Activated CD8-positive, alpha-beta memory T cell treated with anti-CD3 and anti-CD28 coated beads, Interleukin-2, amount 10 ng/mL, durations not matched to agents 7 days and 5 days (primary cell): ENCODE results near the gene USP7. TPM values are rescaled to one million over a fixed set of nuclear protein-coding genes. Genes with fewer than 3 reads are reported as not detected.

Experiments
- ATAC-seq: fragments of 150-1000 bp; cut with Tn5 transposase; one replicate; pipeline ENCODE4 v1.10.0; 2021; ENCODE audit warnings: moderate library complexity
- CTCF ChIA-PET: fragments of 350-600 bp; sonication (Branson Sonifier 250); formaldehyde crosslinking; loops from one replicate; lab custom pipeline; 2021; ENCODE audit warnings: antibody characterized with exemption; lab: Charles Lee
- DNase-seq: peaks from one replicate; pipeline ENCODE4 v3.0.0-alpha.2; 2020
- H3K27ac Mint-ChIP-seq: one replicate; pipeline ENCODE4 v1.8.0; 2021; ENCODE audit warnings: mild to moderate bottlenecking, mixed read lengths
- H3K27me3 Mint-ChIP-seq: one replicate; pipeline ENCODE4 v1.8.0; 2021; ENCODE audit warnings: mixed read lengths
- H3K36me3 Mint-ChIP-seq: one replicate; pipeline ENCODE4 v1.8.0; 2021; ENCODE audit warnings: mild to moderate bottlenecking, mixed read lengths
- H3K4me1 Mint-ChIP-seq: one replicate; pipeline ENCODE4 v1.8.0; 2021; ENCODE audit warnings: mixed read lengths
- H3K4me3 Mint-ChIP-seq: one replicate; pipeline ENCODE4 v1.8.0; 2021; ENCODE audit warnings: mild to moderate bottlenecking, moderate library complexity, mixed read lengths
- H3K9me3 Mint-ChIP-seq: one replicate; pipeline ENCODE4 v1.8.0; 2022; ENCODE audit warnings: low read depth, mixed read lengths
- total RNA-seq, 2 experiments: library from RNA; stranded (reverse); gene quantifications; one replicate each; pipeline ENCODE4 v1.2.3, GENCODE V29; 2021

Gene USP7
- total RNA-seq, 2 experiments from 2014 or later, result 159 to 179 TPM

- Mint-ChIP-seq H3K27ac (no peak overlapping the region), H3K36me3 (peaks cover 2% of the 10 kb centered on the region), H3K27me3 (peaks cover 13% of the 10 kb centered on the region), H3K4me1 (peaks cover 4% of the 10 kb centered on the region), H3K4me3 (no peak overlapping the region), H3K9me3 (no peaks in the 10 kb centered on the region)
- CTCF ChIA-PET, result interaction anchor here (0.8 to 2.4 kb wide), 3 partner anchors 8 to 41 kb away, joined by 3 to 10 read pairs (median 3); no protein-coding TSS in a partner anchor
- ATAC-seq (no peak), DNase-seq (no peak)
These were observed 3.6 kb upstream of the USP7 start for GRCh38 chr16:8967132-8967821.

- Mint-ChIP-seq H3K4me3 (no peak overlapping the region), H3K9me3 (no peaks in the 10 kb centered on the region), H3K36me3 (peaks cover 8% of the 10 kb centered on the region), H3K4me1 (peaks cover 9% of the 10 kb centered on the region), H3K27ac (no peak overlapping the region), H3K27me3 (peaks cover 13% of the 10 kb centered on the region)
- no peak for ATAC-seq
- CTCF ChIA-PET, result interaction anchor here (1.4 to 2.4 kb wide), 2 partner anchors 30 to 42 kb away, joined by 3 to 10 read pairs; no protein-coding TSS in a partner anchor
- no peak for DNase-seq
These were observed 3.1 kb upstream of the USP7 start for GRCh38 chr16:8966817-8967131.

DNA sequence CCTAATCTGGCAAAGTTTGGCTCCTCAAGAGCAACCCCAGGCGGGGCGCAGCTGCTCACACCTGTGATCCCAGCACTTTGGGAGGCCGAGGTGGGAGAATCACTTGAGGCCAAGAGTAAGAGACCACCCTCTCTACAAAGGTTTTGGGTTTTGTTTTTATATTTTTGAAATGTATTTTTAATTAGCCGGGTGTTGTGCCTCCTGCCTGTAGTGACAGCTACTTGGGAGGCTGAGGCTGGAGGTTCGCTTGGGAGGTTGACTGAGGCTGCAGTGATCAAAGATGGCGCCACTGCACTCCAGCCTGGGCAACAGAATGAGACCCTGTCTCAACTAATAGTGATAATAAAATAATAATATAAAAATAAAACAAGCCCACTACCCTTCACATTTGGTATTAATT, 756 bp upstream of the USP7 start:
- Mint-ChIP-seq H3K27ac (peak overlapping the region; percentile 52), H3K4me1 (peaks cover 31% of the 10 kb centered on the region), H3K27me3 (peaks cover 11% of the 10 kb centered on the region), H3K36me3 (peaks cover 11% of the 10 kb centered on the region), H3K4me3 (peak overlapping the region; percentile 69), H3K9me3 (no peaks in the 10 kb centered on the region)
- CTCF ChIA-PET, result interaction anchor here (1.2 kb wide), 2 partner anchors 16 to 44 kb away, joined by 3 read pairs; no protein-coding TSS in a partner anchor
- ATAC-seq, result no peak
- DNase-seq, result no peak

DNA sequence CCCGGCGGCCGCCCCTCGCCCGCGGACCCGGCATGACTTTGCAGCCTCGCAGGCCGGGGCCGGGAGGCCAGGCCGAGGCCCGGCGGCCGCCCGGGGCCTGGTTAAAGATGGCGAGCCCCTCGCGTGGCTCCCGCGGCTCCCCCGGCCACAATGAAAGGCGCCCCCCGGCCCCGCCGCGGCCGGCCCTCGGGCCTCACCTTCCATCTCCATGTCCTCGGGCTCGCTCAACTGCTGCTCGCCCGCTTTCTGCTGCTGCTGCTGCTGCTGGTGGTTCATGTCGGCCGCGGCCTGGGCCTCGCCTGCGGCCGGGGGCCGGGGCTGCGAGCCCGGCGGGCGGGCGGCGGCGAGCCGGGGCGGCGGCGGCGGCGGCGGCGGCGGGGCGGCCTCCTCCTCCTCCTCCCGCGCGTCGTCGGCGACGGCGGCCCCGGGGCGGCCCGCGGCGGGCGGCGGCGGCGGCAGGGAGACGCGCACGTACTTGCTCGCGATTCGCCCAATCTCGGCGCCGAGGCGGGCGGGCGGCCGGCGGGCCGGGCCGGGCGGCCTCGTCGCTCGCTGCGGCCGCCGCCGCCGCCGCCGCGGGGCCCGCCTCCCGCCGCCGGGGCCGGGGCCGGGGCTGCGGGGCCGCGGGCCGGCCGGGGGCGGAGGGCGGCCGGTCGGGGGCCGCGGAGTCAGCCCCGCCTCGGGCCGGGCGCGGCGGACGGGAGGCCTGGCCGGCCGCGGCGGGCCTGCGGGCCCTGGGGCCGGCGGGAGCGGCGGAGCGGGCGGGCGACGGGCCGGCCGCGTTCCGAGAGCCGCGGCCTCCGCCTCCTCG, 491 bp downstream of the USP7 start:
- no peak for DNase-seq
- ATAC-seq, result peak; percentile 9
- Mint-ChIP-seq H3K4me1 (peaks cover 44% of the 10 kb centered on the region), H3K9me3 (no peaks in the 10 kb centered on the region), H3K36me3 (peaks cover 11% of the 10 kb centered on the region), H3K27ac (no peak overlapping the region), H3K4me3 (peak overlapping the region; percentile 85), H3K27me3 (peaks cover 6% of the 10 kb centered on the region)
- CTCF ChIA-PET, result interaction anchor here (1.2 kb wide), 1 partner anchor 15 kb away, joined by 3 read pairs; no protein-coding TSS in a partner anchor

DNA sequence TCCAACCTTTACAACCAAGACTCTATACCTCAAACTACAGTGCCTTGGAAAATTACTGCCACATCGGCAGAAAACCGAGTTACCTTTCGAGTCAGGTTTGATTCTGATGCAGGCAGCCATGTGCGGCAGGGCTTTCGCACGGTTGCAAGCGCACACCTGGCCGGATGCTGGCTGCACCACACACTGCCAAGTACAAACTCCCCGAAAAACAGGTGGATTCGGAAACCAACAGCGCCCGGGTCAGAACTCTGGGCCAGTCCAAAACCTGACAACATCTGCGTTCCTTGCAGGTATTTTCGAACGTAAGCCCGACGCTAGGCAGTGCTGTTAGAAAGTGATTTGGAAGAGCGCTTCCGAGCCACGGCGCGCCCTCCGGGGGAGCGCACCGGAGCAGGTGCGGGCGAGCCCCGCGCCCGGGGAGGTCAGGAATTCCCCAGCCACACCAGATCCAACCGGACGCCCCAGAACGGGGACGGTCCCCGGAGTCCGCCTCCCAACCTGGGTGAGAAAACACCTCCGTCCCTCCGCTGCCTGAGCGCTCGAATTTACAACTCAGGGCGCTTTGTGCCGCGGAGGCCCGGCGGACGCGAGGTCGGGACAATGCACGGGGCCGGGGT, 1.2 kb downstream of the USP7 start:
- no peaks in the 10 kb centered on the region for H3K9me3 Mint-ChIP-seq
- H3K4me1 Mint-ChIP-seq, result peaks cover 50% of the 10 kb centered on the region
- H3K27me3 Mint-ChIP-seq, result peaks cover 6% of the 10 kb centered on the region
- ATAC-seq, result peak; percentile 2
- H3K36me3 Mint-ChIP-seq, result peaks cover 11% of the 10 kb centered on the region
- CTCF ChIA-PET, result interaction anchor here (1.0 kb wide), 1 partner anchor 116 kb away, joined by 3 read pairs; no protein-coding TSS in a partner anchor
- H3K4me3 Mint-ChIP-seq, result peak overlapping the region; percentile 85
- peak; percentile 68 for DNase-seq
- H3K27ac Mint-ChIP-seq, result peak overlapping the region; percentile 76

GRCh38 chr16:8961811-8962390, 1.8 kb downstream of the USP7 start:
- DNase-seq (no peak), ATAC-seq (no peak)

DNA sequence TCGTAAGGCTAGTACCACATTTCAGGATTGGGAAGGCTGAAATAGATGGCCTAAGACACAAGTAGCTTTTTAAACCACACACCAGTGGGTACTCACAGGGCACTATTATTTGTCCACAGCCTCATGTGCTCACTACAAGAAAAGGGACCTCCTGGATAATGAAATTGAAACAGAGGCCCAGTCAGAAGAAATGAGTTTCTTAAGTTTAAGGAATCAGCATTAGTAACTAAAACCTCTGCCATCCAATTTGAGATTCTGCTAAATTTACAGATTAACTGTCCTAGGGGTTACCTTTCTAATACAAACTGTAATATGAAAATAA, 3.0 kb downstream of the USP7 start:
- no peaks in the 10 kb centered on the region for H3K27me3 Mint-ChIP-seq
- H3K4me1 Mint-ChIP-seq, result peaks cover 67% of the 10 kb centered on the region
- ATAC-seq, result no peak
- peaks cover 11% of the 10 kb centered on the region for H3K36me3 Mint-ChIP-seq
- CTCF ChIA-PET, result interaction anchor here (0.9 to 3.5 kb wide), 6 partner anchors 11 to 120 kb away, joined by 3 to 10 read pairs (median 4); no protein-coding TSS in a partner anchor
- no peak for DNase-seq
- peak overlapping the region; percentile 85 for H3K4me3 Mint-ChIP-seq
- peak overlapping the region; percentile 92 for H3K27ac Mint-ChIP-seq
- no peaks in the 10 kb centered on the region for H3K9me3 Mint-ChIP-seq

More at GRCh38 chr16:8961811-8962390, 1.8 kb downstream of the USP7 start:
- peaks cover 11% of the 10 kb centered on the region for H3K36me3 Mint-ChIP-seq
- peaks cover 56% of the 10 kb centered on the region for H3K4me1 Mint-ChIP-seq
- H3K27ac Mint-ChIP-seq, result peak overlapping the region; percentile 76
- peak overlapping the region; percentile 85 for H3K4me3 Mint-ChIP-seq
- CTCF ChIA-PET, result interaction anchor here (1.0 to 1.4 kb wide), 2 partner anchors 12 to 117 kb away, joined by 3 read pairs; no protein-coding TSS in a partner anchor
- no peaks in the 10 kb centered on the region for H3K9me3 Mint-ChIP-seq
- H3K27me3 Mint-ChIP-seq, result peaks cover 2% of the 10 kb centered on the region

DNA sequence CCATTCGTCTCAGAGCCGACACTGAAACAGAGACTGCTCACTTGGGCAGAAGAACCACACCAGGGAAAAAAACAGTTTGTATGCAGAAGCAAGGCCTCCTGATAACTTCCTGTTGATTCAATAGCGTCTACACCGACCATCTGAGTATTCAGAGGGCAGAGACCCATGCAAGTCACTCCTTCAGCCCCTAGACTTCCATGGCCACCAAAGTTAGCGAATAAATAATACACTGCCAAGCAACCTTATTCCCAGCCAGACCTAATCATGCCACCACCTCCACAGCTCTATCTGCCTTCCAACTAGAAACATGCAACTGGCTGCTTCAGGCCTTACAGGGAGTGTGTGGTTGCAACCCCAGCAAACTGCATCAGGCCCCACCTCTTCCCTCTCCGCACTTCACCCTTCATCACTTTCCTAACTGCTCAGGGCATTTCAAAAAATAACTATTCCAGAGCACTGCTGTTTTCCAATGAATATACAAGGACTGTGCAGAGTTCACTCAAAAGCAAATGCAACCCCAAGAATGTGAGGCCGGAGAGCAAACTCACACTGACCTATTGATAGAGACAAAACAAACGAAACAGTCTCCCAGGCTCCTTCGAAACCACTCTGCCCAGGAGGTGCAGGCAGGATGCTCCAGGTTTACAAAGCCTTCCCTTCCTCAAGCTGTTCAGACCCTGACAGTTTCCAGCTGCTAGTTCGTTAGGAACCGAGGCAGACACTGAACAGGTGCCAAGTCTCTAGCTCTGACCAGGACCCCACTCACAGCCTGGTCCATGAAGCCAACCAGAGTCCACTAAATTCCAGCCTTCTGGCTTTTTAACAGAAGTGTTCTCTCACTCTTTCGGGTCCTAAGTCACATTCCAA, 3.6 kb downstream of the USP7 start:
- Mint-ChIP-seq H3K9me3 (no peaks in the 10 kb centered on the region), H3K27ac (peak overlapping the region; percentile 92), H3K27me3 (no peaks in the 10 kb centered on the region), H3K36me3 (peaks cover 11% of the 10 kb centered on the region), H3K4me1 (peaks cover 69% of the 10 kb centered on the region), H3K4me3 (peak overlapping the region; percentile 85)
- peak; percentile 59 for DNase-seq
- CTCF ChIA-PET, result interaction anchor here (0.9 to 3.5 kb wide), 8 partner anchors 11 to 120 kb away, joined by 3 to 10 read pairs (median 4); no protein-coding TSS in a partner anchor
- peak; percentile 21 for ATAC-seq

DNA sequence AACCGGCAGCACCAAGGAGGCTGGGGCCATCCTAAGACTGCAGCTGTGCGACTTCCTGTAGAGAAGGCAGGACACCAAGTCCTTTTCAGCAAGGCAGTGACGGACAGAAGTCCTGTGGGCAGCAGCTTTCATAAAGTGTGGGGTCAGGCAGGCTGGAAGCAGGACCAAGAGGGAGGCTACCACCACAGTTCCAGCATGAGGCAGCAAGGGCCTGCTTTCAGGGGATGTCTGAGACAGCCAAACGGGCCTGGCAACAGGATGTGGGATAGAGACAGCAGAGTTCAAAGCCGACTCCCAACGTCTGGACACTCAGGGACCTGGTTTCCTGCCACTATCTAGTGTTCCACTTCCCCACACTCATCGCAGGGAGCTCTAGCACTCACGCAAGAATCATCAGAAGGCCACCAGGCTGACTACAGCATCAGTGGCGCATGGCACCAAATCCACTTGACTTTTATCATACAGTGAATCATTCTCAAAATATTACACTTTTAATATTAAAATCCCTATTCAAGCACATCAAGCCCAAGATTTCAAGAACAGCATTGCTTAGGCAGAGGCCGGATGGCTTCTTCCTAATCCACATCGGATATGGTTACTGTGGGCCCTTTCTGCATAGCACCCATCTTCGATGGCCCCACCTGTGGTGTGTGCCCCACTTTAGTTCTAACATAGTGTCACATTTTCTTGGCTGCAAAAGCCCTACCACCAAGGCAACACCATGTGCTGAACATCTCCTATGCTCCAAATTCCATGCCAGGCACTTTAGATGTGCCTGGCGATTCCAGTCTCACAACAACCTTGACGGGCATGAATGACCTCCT, 5.2 kb downstream of the USP7 start:
- Mint-ChIP-seq H3K36me3 (peaks cover 14% of the 10 kb centered on the region), H3K4me3 (peak overlapping the region; percentile 85), H3K4me1 (peaks cover 76% of the 10 kb centered on the region), H3K27ac (peak overlapping the region; percentile 92), H3K27me3 (no peaks in the 10 kb centered on the region), H3K9me3 (no peaks in the 10 kb centered on the region)
- CTCF ChIA-PET, result interaction anchor here (1.0 to 3.5 kb wide), 7 partner anchors 9 to 50 kb away, joined by 3 to 10 read pairs (median 6); no protein-coding TSS in a partner anchor
- ATAC-seq (peak; percentile 43), DNase-seq (peak; percentile 75)

DNA sequence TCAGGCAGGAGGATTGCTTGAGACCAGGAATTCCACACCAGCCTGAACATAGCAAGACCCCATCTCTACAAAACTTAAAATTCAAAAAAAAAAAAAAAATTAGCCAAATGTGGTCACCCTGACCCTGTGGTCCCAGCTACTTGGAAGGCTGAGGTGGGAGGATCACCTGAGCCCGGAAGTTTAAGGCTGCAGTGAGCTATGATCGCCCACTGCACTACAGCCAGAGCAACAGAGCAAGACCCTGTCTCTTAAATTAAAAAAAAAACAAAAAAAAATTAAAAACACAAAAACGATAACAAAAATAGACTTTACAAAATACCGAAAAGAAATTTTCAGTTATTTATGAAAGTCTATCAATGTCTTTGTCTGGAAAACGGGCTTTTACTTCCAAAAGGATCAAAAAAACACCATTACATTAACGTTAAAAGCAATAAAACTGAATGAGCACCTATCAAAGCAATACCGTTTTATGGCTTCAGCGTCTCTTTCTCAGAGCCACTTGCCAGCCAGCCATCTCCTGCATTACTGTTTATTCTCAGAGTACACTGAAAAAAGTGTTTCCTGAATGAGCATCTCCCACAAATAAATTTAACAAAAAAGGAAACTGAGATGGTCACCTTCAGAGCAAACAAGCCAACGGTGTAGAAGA, 6.1 kb downstream of the USP7 start:
- H3K27ac Mint-ChIP-seq, result peak overlapping the region; percentile 92

DNA sequence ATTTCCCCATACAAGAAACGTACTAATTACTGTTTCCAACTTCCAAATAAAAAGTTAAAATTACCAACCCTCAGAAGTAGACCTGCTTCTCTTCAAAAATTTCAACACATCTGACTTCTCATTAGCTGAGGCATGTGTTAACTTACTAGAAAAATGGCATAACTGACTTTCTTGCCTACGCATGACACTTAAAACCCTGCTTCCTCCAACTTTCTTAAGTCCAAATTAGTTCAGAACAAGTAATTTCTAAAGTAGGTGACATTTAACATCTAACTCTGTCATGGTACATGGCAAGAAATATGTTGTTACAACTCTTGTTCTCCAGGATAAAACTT, 6.7 kb downstream of the USP7 start:
- ATAC-seq, result no peak
- no peak for DNase-seq
- no peaks in the 10 kb centered on the region for H3K9me3 Mint-ChIP-seq
- H3K4me3 Mint-ChIP-seq, result peak overlapping the region; percentile 12
- peaks cover 9% of the 10 kb centered on the region for H3K36me3 Mint-ChIP-seq
- CTCF ChIA-PET, result interaction anchor here (1.7 kb wide), 1 partner anchor 21 kb away, joined by 7 read pairs; no protein-coding TSS in a partner anchor
- H3K4me1 Mint-ChIP-seq, result peaks cover 87% of the 10 kb centered on the region
- no peaks in the 10 kb centered on the region for H3K27me3 Mint-ChIP-seq
- H3K27ac Mint-ChIP-seq, result peak overlapping the region; percentile 31

More for the DNA sequence above, 6.1 kb downstream of the USP7 start:
- peaks cover 14% of the 10 kb centered on the region for H3K36me3 Mint-ChIP-seq
- peaks cover 83% of the 10 kb centered on the region for H3K4me1 Mint-ChIP-seq
- no peaks in the 10 kb centered on the region for H3K27me3 Mint-ChIP-seq
- no peak for DNase-seq
- CTCF ChIA-PET, result interaction anchor here (1.7 to 3.5 kb wide), 2 partner anchors 21 to 51 kb away, joined by 7 to 10 read pairs; no protein-coding TSS in a partner anchor
- no peak for ATAC-seq
- H3K9me3 Mint-ChIP-seq, result no peaks in the 10 kb centered on the region
- peak overlapping the region; percentile 85 for H3K4me3 Mint-ChIP-seq
